RPMI8226 (cell line): Measurements from ENCODE around the gene MMP24OS.

Source experiments
- DNase-seq: peaks from one replicate; pipeline ENCODE4 v3.0.0-alpha.2; 2015

The MMP24OS gene

GRCh38 chr20:35305682-35306556 lies 28.0 kb upstream of the MMP24OS start:
- no peak for DNase-seq

GRCh38 chr20:35304956-35305355 lies 27.0 kb upstream of the MMP24OS start:
- DNase-seq = no peak

DNA sequence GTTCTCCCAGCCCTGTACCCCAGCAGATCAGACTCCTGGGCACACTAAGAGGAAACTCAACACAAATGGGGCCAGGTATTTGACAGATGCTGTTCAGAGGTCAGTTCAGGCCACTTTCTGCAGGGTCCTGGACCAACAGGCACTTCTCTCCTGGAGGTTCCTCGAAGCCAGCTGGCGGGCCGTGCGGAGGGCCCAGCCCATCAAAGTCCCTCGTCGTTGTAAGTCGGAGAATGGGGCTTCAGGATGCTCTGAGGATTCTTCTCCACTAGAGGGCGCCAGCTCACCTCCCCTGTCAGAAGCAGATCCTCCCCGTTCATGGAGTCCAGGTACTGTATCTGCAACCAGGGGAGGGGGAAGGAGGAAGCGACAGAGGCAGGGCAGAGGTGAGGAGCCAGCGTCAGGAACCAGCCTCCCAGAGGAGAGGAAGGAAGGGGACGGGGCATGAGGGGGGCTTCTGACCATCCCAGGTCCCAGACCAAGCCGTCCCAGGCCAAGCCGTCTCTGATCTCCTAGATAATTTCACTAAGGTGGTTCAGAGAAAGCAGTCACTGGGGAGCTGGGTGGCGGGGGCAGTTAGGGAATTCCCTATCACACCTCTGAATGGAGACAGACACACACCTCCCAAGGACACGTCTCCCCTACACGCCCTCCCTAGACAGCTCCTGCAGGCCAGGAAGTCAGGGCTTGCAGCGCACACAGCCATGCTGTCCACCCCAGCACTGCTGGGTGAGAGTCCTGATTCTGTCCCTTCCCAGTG lies 26.0 kb upstream of the MMP24OS start:
- DNase-seq = peak; percentile 86

DNA sequence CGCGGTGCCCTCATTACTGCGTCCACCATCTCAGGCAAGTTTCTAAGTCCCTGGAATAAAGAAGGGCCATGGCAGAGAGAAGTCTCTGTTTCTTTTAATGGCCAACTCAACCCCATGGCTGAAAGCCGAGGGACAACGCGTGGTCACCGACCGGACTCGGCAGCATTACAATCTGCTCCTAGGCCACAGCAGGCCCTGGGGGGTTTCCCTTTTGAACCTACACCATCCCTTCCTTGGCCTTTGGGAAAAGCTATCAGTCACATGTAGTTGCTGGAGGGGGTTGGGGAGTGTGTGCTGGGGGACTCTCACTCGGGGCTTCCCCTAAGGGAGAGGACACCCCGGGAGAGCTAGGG lies 25.4 kb upstream of the MMP24OS start:
- DNase-seq = no peak

DNA sequence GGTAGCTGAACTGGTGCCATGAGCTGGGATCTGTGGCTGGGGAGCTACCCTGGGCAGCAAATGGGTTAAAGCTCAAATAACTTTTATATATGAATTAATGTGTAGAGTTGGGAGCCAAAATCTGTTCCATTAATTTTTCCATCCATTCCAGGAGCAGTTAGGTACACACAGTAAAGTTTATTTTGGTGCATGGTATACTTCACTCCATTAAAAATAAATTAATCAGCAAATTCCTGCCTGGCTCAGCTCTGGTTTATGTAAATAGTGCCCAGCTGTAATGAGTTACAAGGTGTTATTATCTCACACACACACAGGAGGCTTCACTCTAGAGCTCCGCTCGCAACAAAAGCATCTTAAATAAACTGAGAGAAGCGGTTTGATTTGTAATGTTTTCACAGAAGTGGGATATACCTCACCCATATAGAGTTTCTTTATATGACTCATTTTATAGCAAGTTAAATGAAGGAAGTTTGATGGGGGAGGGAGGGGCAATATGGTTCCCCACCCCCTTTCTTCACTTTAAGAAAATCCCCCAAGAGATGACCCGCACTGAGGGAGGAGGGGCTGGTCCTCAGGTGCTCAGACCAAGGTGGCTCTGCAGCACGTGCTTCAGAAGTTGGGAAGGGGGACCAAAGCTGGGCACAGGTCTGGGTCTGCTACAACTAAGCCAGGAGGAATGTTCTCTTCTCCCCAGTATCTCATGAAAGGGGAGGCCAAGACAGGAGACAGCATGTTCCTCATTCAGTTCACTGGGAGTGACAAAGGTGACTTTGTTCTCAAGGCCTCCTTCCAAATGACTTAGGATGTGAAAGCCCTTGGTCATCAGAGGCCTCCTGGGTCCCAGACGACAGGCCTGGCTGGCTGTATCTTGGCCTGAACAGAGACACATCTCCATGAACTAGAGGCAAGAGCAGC lies 24.8 kb upstream of the MMP24OS start:
- DNase-seq = no peak

DNA sequence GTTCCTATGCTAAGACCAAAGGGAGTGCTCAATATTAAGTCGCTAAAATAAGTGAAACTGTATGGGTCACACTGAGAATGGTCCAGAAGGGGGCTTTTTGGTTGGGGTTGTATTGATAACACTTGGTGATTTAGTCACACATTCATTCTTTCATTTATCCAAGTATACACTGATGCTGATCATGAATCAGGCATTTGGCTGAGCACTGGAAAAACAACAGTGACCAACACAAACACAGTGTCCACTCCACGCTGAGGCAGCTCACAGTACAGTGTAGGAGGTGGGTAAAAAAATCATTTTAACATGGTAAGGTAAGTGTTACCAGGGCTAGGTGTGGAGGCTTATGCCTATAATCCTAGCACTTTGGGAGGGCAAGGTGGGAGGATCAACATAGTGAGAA lies 23.5 kb upstream of the MMP24OS start:
- no peak for DNase-seq

DNA sequence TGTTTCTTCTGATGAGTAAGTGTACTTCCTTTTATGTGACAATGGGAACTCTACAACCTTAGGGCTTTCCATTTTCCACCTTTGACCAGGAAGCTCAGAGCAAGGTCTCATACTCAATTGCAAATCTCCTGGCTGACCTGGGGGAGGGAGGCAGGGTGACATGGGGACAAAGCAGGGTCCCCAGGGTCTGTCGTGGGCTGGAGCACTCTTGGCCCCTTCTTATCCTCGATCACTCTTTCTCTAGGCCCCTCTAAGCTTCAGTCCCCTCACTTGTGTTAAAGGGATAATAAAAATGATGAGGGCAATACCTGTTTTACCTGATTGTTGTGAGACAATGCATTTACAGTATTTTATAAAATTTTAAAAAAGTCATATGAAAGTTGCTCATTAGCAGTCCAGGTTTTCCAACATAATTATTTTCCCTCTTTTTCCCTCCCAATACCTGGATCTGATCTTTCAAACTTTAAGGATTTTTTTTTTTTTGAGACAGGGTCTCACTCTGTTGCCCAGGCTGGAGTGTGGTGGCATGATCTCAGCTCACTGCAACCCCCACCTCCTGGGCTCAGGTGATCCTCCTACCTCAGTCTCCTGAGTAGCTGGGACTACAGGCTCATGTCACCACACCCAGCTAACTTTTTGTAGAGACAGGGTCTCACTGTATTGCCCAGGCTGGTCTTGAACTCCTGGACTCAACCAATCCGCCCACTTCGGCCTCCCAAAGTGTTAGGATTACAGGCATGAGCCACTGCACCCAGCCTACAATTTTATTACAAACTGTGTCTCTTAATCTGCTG lies 22.7 kb upstream of the MMP24OS start:
- DNase-seq = no peak

DNA sequence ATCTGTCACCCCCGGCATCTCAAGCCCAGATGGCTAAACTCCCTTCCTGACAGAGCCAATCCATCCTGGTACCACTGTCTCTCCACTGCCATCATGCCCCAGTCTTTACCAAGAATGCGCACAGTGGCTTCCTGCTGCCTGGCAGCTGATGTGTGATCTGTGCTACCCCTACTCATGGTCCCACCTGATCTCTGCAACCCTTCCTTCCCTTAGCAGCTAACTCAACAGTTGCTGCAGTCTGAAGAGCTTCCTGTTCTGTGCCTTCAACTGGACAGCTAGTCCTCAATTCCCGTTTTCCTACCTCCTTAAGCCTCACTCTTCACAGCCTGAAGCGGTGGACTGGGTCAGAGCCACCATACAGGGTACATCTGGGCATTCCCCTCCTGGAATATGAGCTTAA lies 21.9 kb upstream of the MMP24OS start:
- DNase-seq = no peak

DNA sequence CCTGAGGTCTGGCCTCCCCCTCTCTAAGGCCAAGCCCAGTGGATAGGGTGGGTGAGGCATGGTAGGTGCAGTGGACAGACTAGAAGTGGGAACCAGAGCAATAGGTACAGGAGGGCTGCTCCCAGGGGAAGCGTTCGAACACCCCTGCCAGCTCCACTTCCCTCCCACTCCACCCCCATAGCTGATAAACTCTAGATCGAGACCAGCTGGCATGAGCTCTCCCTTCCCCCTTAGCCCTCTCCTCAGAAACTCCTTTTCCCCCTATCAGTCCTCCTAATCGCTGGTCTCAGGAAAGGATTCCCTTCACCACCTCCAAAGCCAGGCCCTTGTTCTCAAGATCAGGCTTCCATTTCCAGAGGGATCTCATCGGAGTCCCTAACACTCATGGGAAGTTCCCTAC lies 20.3 kb upstream of the MMP24OS start:
- DNase-seq = no peak

- DNase-seq = no peak
These were observed 19.8 kb upstream of the MMP24OS start for GRCh38 chr20:35297740-35298139.

DNA sequence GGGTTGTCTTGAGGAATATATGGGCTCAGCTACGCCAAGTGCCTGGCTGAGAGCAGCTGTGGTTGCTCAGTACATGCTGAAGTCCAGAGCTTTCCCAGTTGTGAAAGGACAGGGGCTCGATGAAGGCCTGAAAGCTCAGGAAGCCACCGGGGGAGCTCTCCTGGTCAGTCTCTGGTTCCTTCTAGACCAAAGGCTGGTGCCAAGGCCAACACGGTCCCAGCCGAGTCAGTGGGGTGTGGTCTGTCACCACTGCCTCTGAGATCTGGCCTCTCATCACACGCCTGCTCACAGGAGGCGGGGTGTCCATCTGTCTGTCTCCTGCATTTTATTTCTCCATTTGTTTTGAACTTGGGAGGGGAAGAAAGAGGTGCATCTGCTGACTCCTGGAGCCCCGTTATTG lies 19.2 kb upstream of the MMP24OS start:
- DNase-seq = no peak

DNA sequence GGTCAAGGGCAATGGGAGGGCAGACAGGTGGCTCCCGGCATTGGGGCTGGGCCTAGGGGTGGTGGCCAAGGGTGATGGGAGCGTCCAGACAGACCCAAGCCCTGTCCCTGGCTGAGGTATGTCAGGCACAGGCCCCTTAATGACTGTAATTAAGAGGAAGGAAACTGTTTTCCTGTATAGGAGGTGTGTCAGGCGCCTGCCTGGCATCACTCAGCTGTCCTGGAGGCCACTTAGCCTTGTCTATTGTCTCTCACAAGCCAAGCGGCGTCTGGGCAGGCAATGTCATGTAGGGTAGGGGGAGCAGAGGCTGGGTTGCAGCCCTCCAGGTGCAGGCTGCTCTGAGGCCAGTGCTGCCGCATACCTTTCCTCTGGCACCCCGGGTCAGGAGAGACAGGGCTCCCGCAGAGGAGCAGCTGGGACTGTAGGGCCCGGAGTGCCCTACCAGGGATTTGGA lies 18.2 kb upstream of the MMP24OS start:
- DNase-seq = no peak

DNA sequence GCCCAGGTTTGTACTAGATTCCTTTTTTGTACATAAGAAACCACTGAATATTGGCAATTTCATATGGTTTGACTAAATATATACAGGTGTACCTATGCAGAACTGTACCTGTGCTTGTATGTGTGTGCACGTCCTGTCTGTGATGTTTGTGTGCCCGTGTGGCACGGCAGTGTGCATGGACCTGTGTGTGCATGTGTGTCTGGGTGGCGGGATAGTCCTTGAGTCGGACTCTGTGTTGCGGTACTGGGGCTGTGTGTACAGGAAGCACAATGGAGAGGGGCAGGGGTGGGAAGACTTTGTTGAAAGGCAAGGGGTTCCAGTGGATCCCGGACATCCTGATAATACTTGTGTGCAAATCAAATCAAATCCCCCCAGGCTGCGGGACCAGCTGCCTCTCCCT lies 17.8 kb upstream of the MMP24OS start:
- DNase-seq = no peak

- DNase-seq = no peak
These were observed 17.1 kb upstream of the MMP24OS start for GRCh38 chr20:35295058-35295457.

GRCh38 chr20:35294293-35294685 lies 16.4 kb upstream of the MMP24OS start:
- DNase-seq = no peak

GRCh38 chr20:35293303-35294292 lies 15.7 kb upstream of the MMP24OS start:
- DNase-seq = no peak

DNA sequence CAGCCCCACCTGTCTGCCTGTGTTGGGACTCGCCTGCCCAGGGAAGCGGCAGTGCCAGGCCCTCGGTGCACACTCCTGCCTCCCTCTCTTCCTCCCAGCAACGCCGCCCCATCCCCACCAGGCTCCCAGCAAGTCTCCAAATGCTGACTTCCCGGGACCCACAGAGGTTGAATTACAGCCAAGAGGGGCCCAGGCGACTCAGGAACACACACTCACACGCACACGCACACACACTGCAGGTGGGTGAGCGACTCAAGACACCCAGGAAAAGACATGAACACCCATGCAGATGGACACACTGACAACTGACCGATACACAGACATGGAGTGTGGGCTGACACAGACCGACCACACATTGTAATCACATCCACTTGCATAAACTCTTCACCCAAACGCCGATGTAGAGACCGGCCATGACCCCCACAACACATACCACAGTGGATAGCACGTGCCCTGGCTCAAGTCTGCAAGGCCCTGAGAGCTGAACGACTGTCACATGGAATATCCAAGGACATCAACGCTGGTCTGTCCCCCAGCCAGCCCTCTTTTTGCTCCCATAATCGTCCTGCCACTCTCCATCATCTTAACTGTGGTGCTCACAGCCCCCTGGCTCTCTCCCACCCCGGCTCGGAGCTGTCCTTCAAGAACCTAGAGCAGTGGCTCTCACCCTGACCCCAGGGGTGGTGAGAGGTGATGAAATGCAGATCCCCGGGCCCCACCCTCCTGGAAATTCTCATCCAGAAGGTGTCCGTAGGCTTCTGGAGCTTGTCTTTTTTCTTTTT lies 14.8 kb upstream of the MMP24OS start:
- no peak for DNase-seq

- DNase-seq = no peak
These were observed 14.0 kb upstream of the MMP24OS start, which contains the start of gene FAM83C for GRCh38 chr20:35291654-35292503. TSS of gene FAM83C (minus strand) at chr20:35292425. CDS start at chr20:35292304, 121 bp downstream.

GRCh38 chr20:35290887-35291417 lies 13.0 kb upstream of the MMP24OS start:
- DNase-seq = no peak
